NCI-H2107 treated with DMSO at 0.1 percent for 48 hours (cell line): Measurements from ENCODE around the gene NR2C2.
A peak's percentile ranks its signal among the peaks of the same experiment; 100 is the strongest.
"Not testable (repeated sequence)": the region's sequence is repeated elsewhere in the genome, so short reads cannot be mapped to it uniquely, and the experiment has no call there.

Experiments used
- DNase-seq: peaks from one replicate; lab custom pipeline; 2025; ENCODE audit not compliant: unreplicated experiment; lab: John Stamatoyannopoulos, UW

The NR2C2 gene

DNA sequence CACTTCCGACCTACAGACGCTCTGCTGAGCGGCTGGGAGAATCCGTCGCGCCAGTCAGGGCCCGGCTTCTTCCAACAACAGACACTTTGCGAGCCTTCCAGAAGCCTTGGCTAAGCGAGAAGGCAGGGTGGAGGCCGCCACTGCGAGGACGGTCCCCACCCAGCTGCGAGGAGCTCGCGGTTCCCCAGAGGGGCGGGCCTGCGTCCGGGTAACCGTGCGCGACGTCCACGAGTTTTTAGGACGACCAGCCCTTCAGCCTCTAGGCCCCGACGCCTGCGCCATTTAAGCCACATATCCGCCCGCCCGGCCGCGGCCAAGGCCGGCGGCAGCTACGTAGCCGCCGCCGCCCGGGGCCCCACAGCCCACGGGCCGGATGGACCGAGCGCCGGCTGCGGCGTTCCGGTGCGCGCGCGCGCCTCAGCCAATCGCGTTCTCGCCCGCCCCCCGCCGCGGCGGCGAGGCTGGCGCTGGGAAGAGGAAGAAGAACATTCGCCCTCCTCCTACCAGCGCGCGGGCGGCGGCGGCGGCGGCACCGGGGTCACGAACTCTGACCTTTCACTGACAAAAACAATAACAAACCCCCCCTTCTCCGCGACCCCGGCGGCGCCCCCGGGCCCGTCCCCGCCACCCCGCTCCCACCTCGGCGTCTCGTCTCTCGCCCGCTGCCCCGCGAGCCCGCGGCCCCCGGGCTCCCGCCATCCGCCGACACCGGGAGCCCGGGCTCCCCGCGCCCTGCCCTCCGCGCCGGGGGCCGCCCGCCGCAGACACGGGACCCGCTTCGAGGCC lies at the start of gene NR2C2:
NR2C2 (plus strand) TSS at position 484 of the 786 bp plus-strand sequence. CDS start 56,332 bp downstream, outside the sequence.
- DNase-seq: peak; percentile 5

DNA sequence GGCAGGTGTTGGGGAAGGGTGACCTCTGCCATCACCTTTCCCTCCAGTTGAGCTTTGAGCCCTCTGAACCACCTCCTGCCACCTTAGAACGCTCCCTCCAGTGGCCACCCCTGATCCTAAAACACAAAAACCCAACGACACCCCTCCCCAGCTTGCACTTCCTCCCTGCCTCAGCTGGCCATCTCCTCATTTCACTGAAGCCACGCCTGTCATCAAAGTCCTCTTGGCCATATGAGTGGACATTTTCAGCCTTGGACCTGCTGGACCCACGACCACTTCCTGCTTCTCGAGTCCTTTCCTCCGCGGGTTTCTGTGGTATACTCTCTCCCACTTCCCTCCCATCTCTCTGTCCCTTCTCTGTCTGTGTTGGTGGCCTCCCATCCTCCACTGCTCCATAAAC lies 48.5 kb upstream of the NR2C2 start:
- DNase-seq: no peak

DNA sequence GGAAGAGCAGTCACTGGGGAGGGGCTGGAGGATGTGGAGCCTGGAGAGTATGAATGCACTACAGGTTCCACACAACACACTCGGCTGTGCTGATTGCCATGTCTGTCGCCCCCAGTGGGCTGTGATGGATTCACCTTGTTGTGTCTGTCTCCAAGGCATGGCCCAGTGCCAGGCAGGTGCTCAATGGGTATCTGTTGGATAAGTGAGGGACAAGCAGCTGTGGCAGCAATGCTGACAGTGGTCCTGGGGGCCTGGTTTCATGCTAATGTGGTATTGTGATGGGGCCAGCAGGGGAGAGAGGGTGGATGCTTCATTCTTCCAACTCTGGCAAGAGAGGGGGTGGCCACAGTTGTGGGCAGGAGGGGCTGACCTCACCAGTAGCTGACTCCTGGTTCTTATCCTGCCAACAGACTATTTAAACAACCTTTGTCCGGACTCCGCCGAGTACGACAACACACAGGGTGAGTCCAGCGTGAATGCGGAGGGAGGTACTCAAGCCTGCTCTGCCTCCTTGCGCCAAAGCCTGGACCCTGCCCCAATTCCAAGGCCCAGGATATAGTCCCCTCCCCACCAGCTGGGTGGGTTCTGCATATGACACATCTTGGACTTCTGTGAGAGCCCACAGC lies 47.3 kb upstream of the NR2C2 start:
- no peak for DNase-seq

DNA sequence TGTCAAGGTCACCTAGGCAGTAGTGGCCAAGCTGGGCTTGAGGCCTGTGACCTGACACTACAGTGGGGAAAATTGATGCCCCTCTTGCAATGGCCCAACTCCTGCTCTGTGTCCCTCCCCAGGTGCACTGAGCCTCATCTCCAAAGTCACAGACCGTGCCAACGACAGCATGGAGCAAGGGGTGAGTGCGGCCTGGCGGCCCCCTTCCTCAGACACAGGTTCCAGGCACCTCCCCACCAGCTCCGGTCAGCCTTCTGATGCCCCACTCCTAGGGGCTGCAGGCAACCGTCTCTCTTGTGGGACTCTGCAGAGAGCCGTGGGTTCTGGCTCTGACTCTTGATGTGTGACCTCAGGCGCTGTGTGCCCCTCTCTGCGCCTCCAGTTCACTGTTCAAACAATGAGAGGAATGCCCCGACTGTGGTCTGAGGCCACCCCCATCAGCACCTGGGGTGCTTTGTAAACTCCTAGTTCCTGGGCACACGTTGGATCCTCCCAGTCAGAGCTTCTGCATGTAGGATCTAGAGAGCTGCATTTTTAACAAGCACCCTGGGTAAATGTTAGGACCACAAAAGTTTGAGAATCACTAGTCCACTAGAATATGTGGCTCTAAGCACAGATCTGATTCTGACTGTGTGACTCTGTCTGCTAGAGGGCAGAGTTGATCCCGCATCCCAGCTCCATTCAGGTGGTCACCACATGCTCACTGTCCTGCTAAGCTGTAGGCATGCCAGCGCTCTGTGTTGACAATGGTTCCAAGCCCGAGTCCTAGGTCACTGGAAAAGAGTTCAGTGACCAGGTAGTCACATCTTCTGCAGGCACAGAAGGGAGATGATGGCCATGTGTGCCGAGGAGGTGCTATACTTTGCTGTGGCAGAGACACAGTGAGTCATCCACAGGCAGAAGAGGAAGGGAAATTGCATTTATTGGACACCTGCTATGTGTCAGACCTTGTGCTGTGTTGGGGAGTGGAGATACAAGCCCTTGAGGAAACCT lies 46.2 kb upstream of the NR2C2 start:
- DNase-seq: no peak

DNA sequence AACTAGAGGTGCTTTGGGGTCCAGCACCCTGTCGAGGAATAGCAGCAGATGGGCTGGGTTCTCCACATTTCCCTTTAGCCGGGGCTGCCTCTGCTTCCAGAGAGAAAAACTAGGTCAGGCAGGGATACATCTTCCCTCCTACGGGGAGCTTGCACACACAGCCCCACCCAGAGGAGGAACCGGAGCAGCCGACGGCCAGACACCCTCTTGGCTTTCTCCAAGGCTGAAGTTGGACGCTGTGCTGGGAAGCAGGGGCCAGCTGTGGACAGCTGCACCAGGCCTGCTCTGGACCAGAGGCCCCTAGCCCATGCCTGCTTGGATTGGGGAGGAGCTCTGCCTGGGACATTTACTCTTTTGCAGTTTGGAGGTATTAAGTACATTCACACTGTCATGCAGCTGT lies 44.7 kb upstream of the NR2C2 start:
- DNase-seq: no peak

DNA sequence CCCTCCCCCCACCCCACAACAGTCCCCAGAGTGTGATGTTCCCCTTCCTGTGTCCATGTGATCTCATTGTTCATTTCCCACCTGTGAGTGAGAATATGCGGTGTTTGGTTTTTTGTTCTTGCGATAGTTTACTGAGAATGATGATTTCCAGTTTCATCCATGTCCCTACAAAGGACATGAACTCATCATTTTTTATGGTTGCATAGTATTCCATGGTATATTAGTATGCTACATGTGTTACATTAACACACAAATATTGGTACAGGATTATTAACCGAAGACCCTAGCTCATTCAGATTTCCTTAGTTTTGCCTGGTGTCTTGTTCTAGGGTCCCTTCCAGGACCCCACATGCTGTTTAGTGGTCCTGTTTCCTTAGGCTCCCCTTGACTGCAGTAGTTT lies 43.9 kb upstream of the NR2C2 start:
- DNase-seq: not testable (repeated sequence)

DNA sequence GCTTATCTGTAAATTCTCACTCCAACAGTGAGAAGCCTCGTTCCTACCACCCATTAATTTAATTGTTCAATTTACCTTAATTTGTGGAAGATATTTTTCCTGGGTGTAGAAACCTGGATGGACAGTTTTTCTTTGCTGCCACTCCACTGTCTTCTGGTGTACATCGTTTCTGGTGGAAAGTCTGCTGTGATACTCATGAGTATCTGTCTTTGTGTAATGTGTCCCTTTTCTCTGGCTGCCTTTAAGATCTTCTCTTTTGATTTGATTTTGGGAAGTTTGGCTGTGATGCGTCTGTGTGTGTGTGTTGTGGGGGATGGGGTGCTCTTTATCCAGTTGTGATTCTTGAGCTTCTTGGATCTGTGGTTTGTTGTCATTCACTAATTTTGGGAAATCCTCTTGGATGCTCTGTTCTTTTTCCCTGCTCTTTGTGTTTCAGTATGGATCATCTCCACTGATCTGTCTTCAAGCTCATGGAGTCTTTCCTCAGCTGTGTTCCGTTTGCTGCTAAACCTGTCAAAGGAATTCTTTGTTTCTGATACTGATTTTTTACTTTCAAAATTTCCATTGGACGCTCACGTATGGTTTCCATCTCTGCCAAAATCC lies 42.2 kb upstream of the NR2C2 start:
- no peak for DNase-seq

DNA sequence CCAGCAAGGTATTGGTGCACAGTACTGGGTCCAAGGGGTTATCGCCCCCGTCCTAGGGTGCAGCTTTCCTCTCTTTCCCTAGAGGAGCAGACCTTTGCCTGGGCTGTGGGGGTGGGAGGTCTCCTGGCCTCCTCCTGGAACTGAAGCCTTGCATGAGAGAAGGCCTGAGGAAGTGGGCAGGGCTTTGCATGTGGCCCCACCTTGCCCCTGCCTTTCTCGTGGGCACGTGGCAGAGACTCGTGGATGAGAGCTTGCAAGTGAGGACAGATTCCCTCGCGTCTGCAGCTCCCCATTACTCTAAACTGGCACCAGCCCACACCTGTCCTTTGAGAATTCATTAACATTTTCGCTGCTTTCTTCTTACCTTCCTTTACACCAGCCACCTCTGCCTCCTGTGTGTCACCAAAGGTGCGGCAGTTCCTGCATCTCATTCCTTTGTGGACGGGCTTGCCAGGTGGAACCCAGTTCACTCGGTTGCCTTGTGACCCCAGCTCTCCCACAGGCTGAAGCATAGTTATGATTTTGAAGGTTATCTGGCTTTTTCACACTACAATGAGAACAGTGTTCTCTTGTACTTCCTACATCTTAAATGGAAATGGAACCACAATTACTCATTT lies 40.9 kb upstream of the NR2C2 start:
- DNase-seq: no peak

DNA sequence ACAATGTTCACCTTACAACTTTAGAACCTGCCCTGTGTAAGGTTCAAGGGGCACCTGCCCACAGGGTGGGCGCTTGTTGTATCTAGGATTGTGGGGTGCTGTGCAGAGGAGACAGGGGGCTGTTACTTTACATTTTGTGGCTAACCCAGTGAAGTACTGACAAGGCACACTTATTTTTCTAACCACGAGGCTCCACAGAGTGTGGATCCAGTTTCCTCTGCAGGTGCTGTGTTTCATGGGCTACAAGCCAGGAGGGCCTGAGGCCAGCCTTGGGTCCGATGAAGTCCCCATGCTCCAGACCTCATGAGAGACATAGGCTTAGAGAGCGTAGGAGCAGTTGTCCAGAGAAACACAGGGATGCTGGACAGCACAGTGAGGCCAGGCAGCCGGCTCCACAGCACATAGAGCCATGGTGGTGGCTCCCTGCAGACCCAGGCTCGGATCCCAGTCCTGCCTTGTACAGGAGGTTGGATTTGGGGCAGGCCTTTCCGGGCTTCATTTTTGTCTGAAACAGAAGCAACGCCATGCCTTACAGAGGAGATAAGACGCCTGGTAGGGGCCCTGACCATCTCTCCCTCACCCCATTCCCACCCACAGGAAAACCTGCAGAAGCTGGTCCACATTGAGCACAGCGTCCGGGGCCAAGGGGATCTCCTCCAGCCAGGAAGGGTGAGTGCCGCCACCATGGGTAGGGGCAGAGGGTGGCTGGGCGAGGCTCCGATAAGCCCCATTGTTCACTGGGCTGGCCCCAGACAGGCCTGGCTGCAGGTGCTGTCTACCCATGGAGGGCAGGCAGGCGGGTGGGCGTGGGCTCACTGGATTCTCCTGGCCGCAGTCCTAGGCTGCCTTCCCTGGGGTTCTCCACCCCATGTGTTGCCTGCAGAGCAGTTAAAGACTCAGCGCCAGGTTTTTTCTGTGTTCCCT lies 40.1 kb upstream of the NR2C2 start:
- DNase-seq: no peak

DNA sequence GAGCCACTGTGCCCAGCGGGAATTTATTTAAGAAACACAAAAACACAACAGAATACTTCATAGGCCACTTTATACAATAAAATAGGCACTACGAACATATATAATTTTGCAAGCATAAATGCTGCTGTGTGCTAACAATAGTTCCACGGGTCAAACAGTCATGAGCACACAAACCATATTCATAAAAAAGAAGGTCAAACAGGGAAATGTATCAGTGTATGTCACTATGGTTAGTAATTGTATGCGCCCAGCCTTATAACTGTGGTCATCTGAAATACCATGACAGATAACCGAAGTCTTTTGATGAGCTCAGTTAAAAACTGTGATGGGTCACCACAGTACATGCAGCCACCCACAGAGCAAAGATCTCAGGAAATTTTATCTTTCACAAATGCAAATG lies 38.1 kb upstream of the NR2C2 start:
- no peak for DNase-seq

DNA sequence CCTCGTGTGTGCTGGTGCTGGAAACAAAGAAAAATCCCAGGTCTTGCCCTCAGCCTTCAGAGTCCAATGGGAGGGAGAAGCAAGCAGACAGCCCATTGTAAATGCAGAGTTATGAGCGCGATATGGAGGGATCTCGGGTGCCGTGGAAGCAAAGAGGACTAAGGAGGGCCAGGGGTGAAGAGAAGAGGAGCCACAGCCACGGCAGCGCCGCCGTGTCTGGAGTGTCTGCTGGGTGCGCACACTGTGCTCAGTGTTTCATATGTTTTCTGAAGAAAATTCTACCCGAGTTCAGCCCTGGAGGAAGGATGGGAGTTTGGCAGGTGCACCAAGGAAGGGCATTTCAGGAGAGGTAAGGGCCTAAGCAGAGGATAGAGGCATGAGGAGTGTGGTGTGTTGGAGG lies 35.7 kb upstream of the NR2C2 start:
- DNase-seq: no peak

DNA sequence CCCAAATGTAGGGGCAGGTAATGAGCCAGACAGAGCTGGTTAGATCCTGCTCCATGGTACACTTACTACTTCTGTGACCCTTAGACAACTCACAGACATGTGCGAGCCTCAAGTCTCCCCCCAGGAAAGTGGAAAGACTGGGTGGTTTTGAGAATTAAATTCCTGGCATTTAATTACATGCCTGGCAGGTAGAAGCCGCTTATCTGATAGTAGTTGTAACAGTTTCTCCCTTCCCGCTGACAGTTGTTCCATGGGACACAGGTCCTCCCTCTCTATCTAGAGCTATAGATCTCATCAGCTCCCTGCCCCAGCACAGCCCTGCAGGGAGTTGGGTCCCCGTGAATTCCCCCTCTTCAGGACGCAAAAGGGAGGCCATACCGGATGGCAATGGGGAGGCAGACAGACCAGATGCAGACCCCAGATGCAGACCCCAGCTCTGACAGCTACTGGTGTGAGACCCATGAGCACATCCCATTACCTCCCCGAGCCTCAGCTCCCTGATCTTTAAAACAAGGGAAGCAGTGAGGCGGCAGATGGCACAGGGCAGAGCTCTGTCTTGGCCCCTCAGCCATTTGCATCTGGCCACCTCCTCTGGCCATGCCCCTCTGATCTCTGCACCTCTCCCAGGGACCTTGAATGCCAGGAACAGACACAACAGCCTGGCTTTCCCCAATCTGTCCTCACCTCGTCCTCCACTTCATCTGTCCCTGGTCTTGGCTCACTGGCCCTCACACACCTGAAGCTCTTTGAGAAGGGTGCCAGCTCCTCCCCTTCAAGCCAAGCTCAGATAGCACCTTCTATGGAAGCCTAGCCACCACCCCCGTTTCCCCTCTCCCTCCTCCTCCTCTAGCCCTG lies 34.1 kb upstream of the NR2C2 start:
- no peak for DNase-seq

DNA sequence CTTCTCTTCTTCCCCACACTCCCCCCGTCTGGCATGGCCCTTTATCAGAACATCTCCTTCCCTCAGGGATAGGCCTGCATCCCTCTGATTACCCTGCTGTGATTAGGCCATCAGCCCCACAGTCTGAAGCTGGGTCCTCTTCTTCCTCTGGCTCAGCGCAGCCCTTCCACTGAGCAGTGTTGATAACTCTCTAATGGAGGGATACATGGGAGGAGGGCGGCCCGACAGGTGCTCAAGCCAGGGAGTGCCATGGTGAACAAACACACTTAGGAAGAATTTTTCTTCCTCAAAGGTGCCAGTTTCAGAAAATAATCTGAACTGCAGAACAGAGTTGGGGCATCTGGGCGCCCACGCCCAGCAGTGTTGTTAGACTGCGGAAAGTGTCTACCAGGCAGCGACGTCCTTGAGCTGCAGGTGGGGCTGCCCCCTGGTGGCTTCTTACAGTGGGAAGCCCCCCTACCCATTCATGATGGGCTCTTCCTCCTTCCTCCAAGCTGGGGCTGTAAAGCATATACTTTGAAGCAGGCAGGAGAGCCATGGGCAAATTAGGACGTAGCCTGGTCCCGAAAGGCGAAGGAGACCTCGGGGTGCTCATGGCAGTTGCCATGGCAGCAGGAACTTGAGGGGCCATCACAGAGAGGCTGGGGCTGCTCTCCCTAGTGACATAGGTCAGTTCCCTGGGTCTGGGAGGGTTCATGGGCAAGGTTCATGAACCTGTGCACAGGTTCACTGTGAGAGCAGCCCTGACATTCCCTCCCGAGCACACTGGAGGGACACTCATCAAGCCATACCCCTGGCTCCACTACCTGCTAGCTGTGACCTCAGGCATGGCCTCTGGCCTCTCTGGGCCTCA lies 33.2 kb upstream of the NR2C2 start:
- no peak for DNase-seq

DNA sequence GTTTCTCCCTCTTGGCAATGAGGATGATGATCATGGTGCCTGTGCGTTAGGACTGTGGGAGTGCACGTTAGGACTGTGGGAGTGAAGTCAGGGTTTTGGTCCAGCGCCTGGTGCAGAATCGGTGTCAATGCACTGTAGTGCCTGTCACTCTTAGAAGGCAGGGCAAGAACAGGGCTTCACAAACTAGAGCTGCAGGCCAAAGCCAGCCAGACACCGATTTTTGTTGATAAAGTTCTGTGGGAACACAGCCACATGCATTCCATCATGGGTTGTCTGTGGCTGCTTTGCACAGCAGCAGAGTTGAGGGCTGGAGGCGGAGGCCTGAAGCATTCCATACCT lies 32.6 kb upstream of the NR2C2 start:
- no peak for DNase-seq

DNA sequence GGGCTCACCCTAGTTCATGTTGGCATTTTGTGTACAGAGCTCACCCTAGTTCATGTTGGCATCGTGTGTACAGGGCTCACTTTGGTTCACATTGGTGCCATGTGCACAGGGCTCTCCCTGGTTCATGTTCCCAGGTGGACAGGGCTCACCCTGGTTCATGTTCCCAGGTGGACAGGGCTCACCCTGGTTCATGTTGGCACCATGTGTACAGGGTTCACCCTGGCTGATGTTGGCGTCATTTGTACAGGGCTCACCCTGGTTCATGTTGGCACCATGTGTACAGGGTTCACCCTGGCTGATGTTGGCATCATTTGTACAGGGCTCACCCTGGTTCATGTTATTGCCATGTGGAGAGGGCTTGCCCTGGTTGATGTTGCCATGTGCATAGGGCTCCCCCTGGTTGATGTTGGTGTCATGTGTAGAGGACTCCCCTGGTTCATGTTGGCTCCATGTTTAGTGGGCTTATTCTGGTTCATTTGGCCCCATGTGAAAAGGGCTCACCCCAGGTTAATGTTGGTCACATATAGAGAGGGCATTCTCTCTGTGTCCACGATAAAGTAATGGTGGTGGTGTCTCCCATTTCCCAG lies 31.7 kb upstream of the NR2C2 start:
- no peak for DNase-seq

DNA sequence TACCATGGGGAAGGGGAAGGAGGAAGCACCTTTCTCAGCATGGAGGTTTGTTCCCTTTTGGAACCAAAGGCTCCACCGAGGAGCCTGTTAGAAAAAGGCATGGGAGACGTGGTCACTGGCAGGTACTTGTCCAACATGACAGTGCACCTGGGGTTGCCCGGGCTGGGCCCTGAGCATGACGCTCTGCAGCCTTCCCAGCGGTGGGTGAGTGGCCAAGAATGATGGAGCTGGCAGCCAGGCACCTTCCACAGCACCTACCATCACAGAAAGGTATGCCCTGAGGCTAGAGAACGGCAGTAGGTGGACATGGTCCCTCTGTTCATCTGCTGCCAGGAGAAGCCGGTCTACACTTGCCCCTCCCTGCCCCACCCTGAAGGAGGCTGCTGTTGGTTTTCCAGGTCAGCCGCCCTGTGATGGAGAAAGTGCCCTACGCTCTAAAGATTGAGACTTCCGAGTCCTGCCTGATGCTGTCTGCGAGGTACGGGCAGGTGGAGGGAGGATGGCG lies 29.0 kb upstream of the NR2C2 start:
- DNase-seq: no peak

DNA sequence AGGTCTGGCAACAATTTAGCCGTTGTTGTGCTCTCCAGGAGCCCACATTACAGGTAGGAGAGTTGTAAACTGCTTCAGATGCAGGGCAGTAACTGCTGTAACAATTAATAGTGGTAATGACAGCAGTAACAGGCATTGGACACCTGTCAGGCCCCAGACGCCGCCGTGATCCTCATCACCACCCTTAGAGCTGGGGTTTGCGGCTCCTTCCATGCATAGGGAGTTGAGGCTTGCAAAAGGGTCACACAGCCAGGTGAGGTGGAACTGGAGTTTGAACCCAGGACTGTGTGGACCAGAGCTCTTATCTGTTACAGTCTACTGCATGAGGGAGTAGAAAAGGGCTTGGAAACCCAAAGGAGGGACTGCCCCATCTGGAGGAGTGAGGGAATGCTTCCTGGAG lies 26.8 kb upstream of the NR2C2 start:
- no peak for DNase-seq
